ENCODE results near the gene DICER1. TPM values are rescaled to one million over a fixed set of nuclear protein-coding genes. Genes with fewer than 3 reads are reported as not detected.

The DICER1 gene
- total and polyA plus RNA-seq, 9 of the 15 experiments (the other 6 are each of a cell fraction or from before 2014, with no cell fraction given): 2.5 to 23.2 (median 12.4) TPM

DNA sequence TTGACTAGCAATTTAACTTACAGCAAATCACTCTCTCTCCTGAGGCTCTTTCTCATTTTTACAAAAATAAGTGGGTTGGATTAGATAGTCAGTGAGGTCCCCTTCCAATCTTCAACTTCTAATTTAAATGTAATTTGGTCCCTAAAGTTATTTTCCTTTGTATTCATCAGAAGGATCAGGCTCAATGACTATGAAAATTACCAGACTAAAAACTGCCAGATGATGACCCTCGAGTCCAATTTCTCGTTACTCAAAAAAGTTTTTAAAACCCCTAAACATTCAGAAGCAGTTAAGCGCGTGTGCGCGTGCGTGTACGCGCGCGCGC, 34.7 kb downstream of the DICER1 start (continued):
- TF ChIP-seq SOX6 (IDR thresholded peaks at IDR 0.05) (no peak), POLR2AphosphoS5 (IDR thresholded peaks at IDR 0.05; ENCODE audit: control insufficient read depth, insufficient read depth, low read depth, low read length) (no peak), SMARCC2 (IDR thresholded peaks at IDR 0.05; ENCODE audit: low read depth) (no peak), ZNF75A (CRISPR knock-in tag; IDR thresholded peaks at IDR 0.05) (no peak), MAZ (CRISPR knock-in tag; conservative IDR thresholded peaks at IDR 0.05 in 1 of 2, IDR thresholded peaks at IDR 0.05 in 1 of 2) (no peak), EP400 (IDR thresholded peaks at IDR 0.05) (no peak)
- TF ChIP-seq, protein P1, sequence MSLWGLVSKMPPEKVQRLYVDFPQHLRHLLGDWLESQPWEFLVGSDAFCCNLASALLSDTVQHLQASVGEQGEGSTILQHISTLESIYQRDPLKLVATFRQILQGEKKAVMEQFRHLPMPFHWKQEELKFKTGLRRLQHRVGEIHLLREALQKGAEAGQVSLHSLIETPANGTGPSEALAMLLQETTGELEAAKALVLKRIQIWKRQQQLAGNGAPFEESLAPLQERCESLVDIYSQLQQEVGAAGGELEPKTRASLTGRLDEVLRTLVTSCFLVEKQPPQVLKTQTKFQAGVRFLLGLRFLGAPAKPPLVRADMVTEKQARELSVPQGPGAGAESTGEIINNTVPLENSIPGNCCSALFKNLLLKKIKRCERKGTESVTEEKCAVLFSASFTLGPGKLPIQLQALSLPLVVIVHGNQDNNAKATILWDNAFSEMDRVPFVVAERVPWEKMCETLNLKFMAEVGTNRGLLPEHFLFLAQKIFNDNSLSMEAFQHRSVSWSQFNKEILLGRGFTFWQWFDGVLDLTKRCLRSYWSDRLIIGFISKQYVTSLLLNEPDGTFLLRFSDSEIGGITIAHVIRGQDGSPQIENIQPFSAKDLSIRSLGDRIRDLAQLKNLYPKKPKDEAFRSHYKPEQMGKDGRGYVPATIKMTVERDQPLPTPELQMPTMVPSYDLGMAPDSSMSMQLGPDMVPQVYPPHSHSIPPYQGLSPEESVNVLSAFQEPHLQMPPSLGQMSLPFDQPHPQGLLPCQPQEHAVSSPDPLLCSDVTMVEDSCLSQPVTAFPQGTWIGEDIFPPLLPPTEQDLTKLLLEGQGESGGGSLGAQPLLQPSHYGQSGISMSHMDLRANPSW (CRISPR knock-in tag; IDR thresholded peaks at IDR 0.05): no peak

DNA sequence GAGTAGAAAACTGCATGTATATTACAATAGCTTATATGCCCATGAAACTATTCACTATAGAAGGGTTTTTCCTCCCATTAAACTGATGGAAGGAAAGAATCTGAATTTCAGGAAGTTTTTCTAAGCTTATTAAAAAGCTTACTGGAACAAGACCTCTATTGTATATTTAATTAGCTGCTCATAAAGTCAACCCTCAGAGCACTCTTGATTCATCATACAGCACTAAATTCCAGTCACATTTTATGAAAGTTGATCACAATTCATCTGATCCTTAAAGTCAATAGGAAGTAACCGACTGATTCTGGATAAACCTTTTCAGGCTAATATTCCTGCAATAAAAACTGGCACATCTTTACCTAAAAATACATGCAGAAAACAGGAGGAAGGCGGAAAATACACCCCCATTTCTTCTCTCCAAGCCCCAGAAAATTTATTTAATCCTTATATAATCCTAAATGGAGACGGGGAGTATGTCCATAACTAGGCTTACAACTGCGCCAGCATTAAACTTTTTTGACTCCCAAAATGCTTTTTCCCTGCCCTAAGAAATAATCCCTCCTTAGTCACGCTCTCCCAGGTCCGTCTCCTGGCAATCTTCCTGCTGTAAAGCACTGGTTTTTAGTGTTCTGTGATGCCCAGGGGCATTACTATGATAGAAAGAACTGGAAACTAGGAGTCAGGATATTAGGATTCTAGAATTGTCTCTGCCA, 35.3 kb downstream of the DICER1 start:
- no peaks in the 10 kb centered on the region for H3K79me2 ChIP-seq (ENCODE audit: control insufficient read depth, insufficient read depth, low read length)
- TF ChIP-seq GATAD2B (IDR thresholded peaks at IDR 0.05; ENCODE audit: borderline replicate concordance) (no peak), MCM3 (IDR thresholded peaks at IDR 0.05) (no peak), JUNB (CRISPR knock-in tag; conservative IDR thresholded peaks at IDR 0.05) (no peak), TFAM (CRISPR knock-in tag; conservative IDR thresholded peaks at IDR 0.05) (no peak), SUPT5H (IDR thresholded peaks at IDR 0.05) (no peak), U2AF2 (optimal IDR thresholded peaks at IDR 0.05; ENCODE audit: low read depth, low read length) (no peak), CHD2 (IDR thresholded peaks at IDR 0.05; ENCODE audit: low read depth, low read length) (no peak), ZNF24 (IDR thresholded peaks at IDR 0.05) (no peak), TSC22D4 (tag; IDR thresholded peaks at IDR 0.05) (no peak)
- TF ChIP-seq, protein P2, sequence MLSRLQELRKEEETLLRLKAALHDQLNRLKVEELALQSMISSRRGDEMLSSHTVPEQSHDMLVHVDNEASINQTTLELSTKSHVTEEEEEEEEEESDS (CRISPR knock-in tag; IDR thresholded peaks at IDR 0.05): no peak
- DNase-seq (ENCODE audit: extremely low read depth in 1 of 4, low spot score in 3 of 4) (no peak), ATAC-seq (no peak), FAIRE-seq (no peak)
- no peak overlapping the region for H3K4me3 ChIP-seq
- H3K9me3 ChIP-seq (replicated peaks; ENCODE audit: control insufficient read depth, insufficient read depth, low read depth, low read length): no peaks in the 10 kb centered on the region
- BruUV-seq (replicated peaks): no TSS peak
- H3K27me3 ChIP-seq (ENCODE audit: control insufficient read depth in 2 of 2, insufficient read depth in 2 of 2, low read length in 2 of 2): no peaks in the 10 kb centered on the region
- intact Hi-C loops (cut with micrococcal nuclease): no loop called here
- in situ Hi-C loops (cut with MboI): no loop called here
- H3K27ac ChIP-seq (ENCODE audit: extremely low read depth, low read depth, low read length): no peak overlapping the region
- CTCF ChIA-PET (ENCODE audit: low intra/inter-chr PET ratio): no interaction called here
- WGBS (ENCODE audit: insufficient coverage, low coverage, missing lambda C conversion rate): 95% methylated on average over 5 of the region's 6 CpGs
- no peak overlapping the region for H2AFZ ChIP-seq (ENCODE audit: low read depth, low read length)
- POLR2A ChIA-PET: no interaction called here
- H3K4me2 ChIP-seq (ENCODE audit: insufficient read depth, low read length): no peak overlapping the region
- H3K4me1 ChIP-seq (replicated peaks in 1 of 2; ENCODE audit: control insufficient read depth in 2 of 2, insufficient read depth in 2 of 2, low read length in 2 of 2): no peaks in the 10 kb centered on the region
- no peaks in the 10 kb centered on the region for H3K9me1 ChIP-seq (ENCODE audit: control insufficient read depth, insufficient read depth, low read length)
- H3K36me3 ChIP-seq (ENCODE audit: control insufficient read depth, insufficient read depth, low read length): peaks cover 13% of the 10 kb centered on the region; the same call in 1 of the 3 replicates
- no peaks in the 10 kb centered on the region for H4K20me1 ChIP-seq (replicated peaks; ENCODE audit: control insufficient read depth, insufficient read depth, low read length)
- H3K9ac ChIP-seq (ENCODE audit: insufficient read depth in 1 of 2, low read depth in 2 of 2, low read length in 2 of 2): no peak overlapping the region

Measured in K562 (cell line).